Activated CD4-positive, alpha-beta memory T cell treated with anti-CD3 and anti-CD28 coated beads, Interleukin-2, amount 10 ng/mL, durations not matched to agents 7 days and 5 days (primary cell): Measurements from ENCODE around the gene TWIST2. TPM values are rescaled to one million over a fixed set of nuclear protein-coding genes. Genes with fewer than 3 reads are reported as not detected.

Experiments
- CTCF ChIA-PET: fragments of 350-600 bp; sonication (Branson Sonifier 250); formaldehyde crosslinking; loops from one replicate; lab custom pipeline; 2021; ENCODE audit warnings: antibody characterized with exemption, inconsistent platforms; lab: Charles Lee
- POLR2A ChIA-PET: fragments of 350-600 bp; sonication (Branson Sonifier 250); formaldehyde crosslinking; loops from one replicate; lab custom pipeline; 2021; ENCODE audit warnings: antibody characterized with exemption; lab: Charles Lee
- DNase-seq: peaks from one replicate; pipeline ENCODE4 v3.0.0-alpha.2; 2020
- H3K27ac Mint-ChIP-seq: one replicate; pipeline ENCODE4 v1.8.0; 2021; ENCODE audit warnings: mild to moderate bottlenecking, mixed read lengths
- H3K27me3 Mint-ChIP-seq: one replicate; pipeline ENCODE4 v1.8.0; 2021; ENCODE audit warnings: mixed read lengths
- H3K36me3 Mint-ChIP-seq: one replicate; pipeline ENCODE4 v1.8.0; 2021; ENCODE audit warnings: low read depth, mixed read lengths
- H3K4me1 Mint-ChIP-seq: one replicate; pipeline ENCODE4 v1.8.0; 2021; ENCODE audit warnings: mixed read lengths
- H3K4me3 Mint-ChIP-seq: one replicate; pipeline ENCODE4 v1.8.0; 2021; ENCODE audit warnings: mild to moderate bottlenecking, mixed read lengths
- H3K9me3 Mint-ChIP-seq: one replicate; pipeline ENCODE4 v1.8.0; 2021; ENCODE audit warnings: mixed read lengths
- total RNA-seq, 2 experiments: library from RNA; stranded (reverse); gene quantifications; one replicate each; pipeline ENCODE4 v1.2.3, GENCODE V29; 2021

TWIST2 gene
- total RNA-seq, 2 experiments from 2014 or later = not detected

- ChIA-PET CTCF (no interaction called here), POLR2A (no interaction called here)
- no peaks in the 10 kb centered on the region for H3K9me3 Mint-ChIP-seq
- H3K4me3 Mint-ChIP-seq = no peak overlapping the region
- H3K4me1 Mint-ChIP-seq = no peaks in the 10 kb centered on the region
- DNase-seq = no peak
- H3K27ac Mint-ChIP-seq = no peak overlapping the region
- peaks cover 44% of the 10 kb centered on the region for H3K27me3 Mint-ChIP-seq
- H3K36me3 Mint-ChIP-seq = no peaks in the 10 kb centered on the region
These were observed 6.9 kb downstream of the TWIST2 start for GRCh38 chr2:238854699-238855229.

- Mint-ChIP-seq H3K36me3 (no peaks in the 10 kb centered on the region), H3K27me3 (peaks cover 39% of the 10 kb centered on the region), H3K4me1 (no peaks in the 10 kb centered on the region), H3K27ac (no peak overlapping the region), H3K4me3 (no peak overlapping the region), H3K9me3 (no peaks in the 10 kb centered on the region)
- DNase-seq = no peak
- CTCF ChIA-PET = no interaction called here
- POLR2A ChIA-PET = no interaction called here
These were observed 7.4 kb downstream of the TWIST2 start for GRCh38 chr2:238855299-238855698.

GRCh38 chr2:238855891-238856580 lies 8.2 kb downstream of the TWIST2 start:
- POLR2A ChIA-PET = no interaction called here
- CTCF ChIA-PET = no interaction called here
- H3K27me3 Mint-ChIP-seq = peaks cover 34% of the 10 kb centered on the region
- no peak overlapping the region for H3K27ac Mint-ChIP-seq
- DNase-seq = no peak
- H3K36me3 Mint-ChIP-seq = no peaks in the 10 kb centered on the region
- H3K4me1 Mint-ChIP-seq = no peaks in the 10 kb centered on the region
- no peaks in the 10 kb centered on the region for H3K9me3 Mint-ChIP-seq
- H3K4me3 Mint-ChIP-seq = no peak overlapping the region

GRCh38 chr2:238856713-238857567 lies 9.1 kb downstream of the TWIST2 start:
- Mint-ChIP-seq H3K4me1 (no peaks in the 10 kb centered on the region), H3K27ac (no peak overlapping the region)

GRCh38 chr2:238857959-238858358 lies 10.1 kb downstream of the TWIST2 start:
- Mint-ChIP-seq H3K27me3 (peaks cover 23% of the 10 kb centered on the region), H3K36me3 (no peaks in the 10 kb centered on the region), H3K9me3 (no peaks in the 10 kb centered on the region), H3K4me3 (no peak overlapping the region), H3K4me1 (no peaks in the 10 kb centered on the region), H3K27ac (no peak overlapping the region)
- POLR2A ChIA-PET = no interaction called here
- CTCF ChIA-PET = no interaction called here
- no peak for DNase-seq

More at GRCh38 chr2:238856713-238857567, 9.1 kb downstream of the TWIST2 start:
- no peak for DNase-seq
- Mint-ChIP-seq H3K27me3 (peaks cover 26% of the 10 kb centered on the region), H3K9me3 (no peaks in the 10 kb centered on the region), H3K36me3 (no peaks in the 10 kb centered on the region), H3K4me3 (no peak overlapping the region)
- POLR2A ChIA-PET = no interaction called here
- CTCF ChIA-PET = no interaction called here

- Mint-ChIP-seq H3K36me3 (no peaks in the 10 kb centered on the region), H3K4me1 (no peaks in the 10 kb centered on the region), H3K9me3 (no peaks in the 10 kb centered on the region), H3K4me3 (no peak overlapping the region), H3K27me3 (peaks cover 15% of the 10 kb centered on the region), H3K27ac (no peak overlapping the region)
- ChIA-PET CTCF (no interaction called here), POLR2A (no interaction called here)
- DNase-seq = no peak
These were observed 11.9 kb downstream of the TWIST2 start for GRCh38 chr2:238859636-238860347.

GRCh38 chr2:238861013-238861730 lies 13.3 kb downstream of the TWIST2 start:
- DNase-seq = no peak
- Mint-ChIP-seq H3K9me3 (no peaks in the 10 kb centered on the region), H3K4me3 (no peak overlapping the region), H3K36me3 (no peaks in the 10 kb centered on the region), H3K27ac (no peak overlapping the region), H3K4me1 (no peaks in the 10 kb centered on the region), H3K27me3 (peaks cover 6% of the 10 kb centered on the region)
- POLR2A ChIA-PET = no interaction called here
- CTCF ChIA-PET = no interaction called here

- no peak for DNase-seq
- POLR2A ChIA-PET = no interaction called here
- Mint-ChIP-seq H3K27me3 (peaks cover 6% of the 10 kb centered on the region), H3K9me3 (no peaks in the 10 kb centered on the region), H3K4me1 (no peaks in the 10 kb centered on the region), H3K27ac (no peak overlapping the region), H3K4me3 (no peak overlapping the region), H3K36me3 (no peaks in the 10 kb centered on the region)
- CTCF ChIA-PET = no interaction called here
These were observed 14.0 kb downstream of the TWIST2 start for GRCh38 chr2:238861766-238862315.

GRCh38 chr2:238862701-238863100 lies 14.8 kb downstream of the TWIST2 start:
- no peak for DNase-seq
- Mint-ChIP-seq H3K36me3 (no peaks in the 10 kb centered on the region), H3K27ac (no peak overlapping the region), H3K4me1 (no peaks in the 10 kb centered on the region), H3K9me3 (no peaks in the 10 kb centered on the region), H3K27me3 (peaks cover 10% of the 10 kb centered on the region), H3K4me3 (no peak overlapping the region)
- POLR2A ChIA-PET = no interaction called here
- CTCF ChIA-PET = no interaction called here

GRCh38 chr2:238863231-238863630 lies 15.3 kb downstream of the TWIST2 start:
- Mint-ChIP-seq H3K4me3 (no peak overlapping the region), H3K27ac (no peak overlapping the region), H3K27me3 (peaks cover 10% of the 10 kb centered on the region), H3K9me3 (no peaks in the 10 kb centered on the region), H3K36me3 (no peaks in the 10 kb centered on the region), H3K4me1 (no peaks in the 10 kb centered on the region)
- DNase-seq = no peak
- CTCF ChIA-PET = no interaction called here
- POLR2A ChIA-PET = no interaction called here

- no peak for DNase-seq
- no peaks in the 10 kb centered on the region for H3K4me1 Mint-ChIP-seq
- peaks cover 10% of the 10 kb centered on the region for H3K27me3 Mint-ChIP-seq
- POLR2A ChIA-PET = no interaction called here
- no peaks in the 10 kb centered on the region for H3K9me3 Mint-ChIP-seq
- H3K4me3 Mint-ChIP-seq = no peak overlapping the region
- no peaks in the 10 kb centered on the region for H3K36me3 Mint-ChIP-seq
- CTCF ChIA-PET = no interaction called here
- H3K27ac Mint-ChIP-seq = no peak overlapping the region
These were observed 15.9 kb downstream of the TWIST2 start for GRCh38 chr2:238863749-238864206.

GRCh38 chr2:238864207-238865014 lies 16.5 kb downstream of the TWIST2 start:
- no peaks in the 10 kb centered on the region for H3K4me1 Mint-ChIP-seq
- DNase-seq = peak; percentile 31
- no peak overlapping the region for H3K27ac Mint-ChIP-seq
- H3K9me3 Mint-ChIP-seq = no peaks in the 10 kb centered on the region
- peaks cover 10% of the 10 kb centered on the region for H3K27me3 Mint-ChIP-seq
- CTCF ChIA-PET = no interaction called here
- POLR2A ChIA-PET = no interaction called here
- no peaks in the 10 kb centered on the region for H3K36me3 Mint-ChIP-seq
- no peak overlapping the region for H3K4me3 Mint-ChIP-seq
